NCI-H446 treated with DMSO at 0.1 percent for 48 hours (cell line): ENCODE measurements around the gene VCP.

Experiments
- DNase-seq: peaks from one replicate; lab custom pipeline; 2025; lab: John Stamatoyannopoulos, UW

The VCP gene

DNA sequence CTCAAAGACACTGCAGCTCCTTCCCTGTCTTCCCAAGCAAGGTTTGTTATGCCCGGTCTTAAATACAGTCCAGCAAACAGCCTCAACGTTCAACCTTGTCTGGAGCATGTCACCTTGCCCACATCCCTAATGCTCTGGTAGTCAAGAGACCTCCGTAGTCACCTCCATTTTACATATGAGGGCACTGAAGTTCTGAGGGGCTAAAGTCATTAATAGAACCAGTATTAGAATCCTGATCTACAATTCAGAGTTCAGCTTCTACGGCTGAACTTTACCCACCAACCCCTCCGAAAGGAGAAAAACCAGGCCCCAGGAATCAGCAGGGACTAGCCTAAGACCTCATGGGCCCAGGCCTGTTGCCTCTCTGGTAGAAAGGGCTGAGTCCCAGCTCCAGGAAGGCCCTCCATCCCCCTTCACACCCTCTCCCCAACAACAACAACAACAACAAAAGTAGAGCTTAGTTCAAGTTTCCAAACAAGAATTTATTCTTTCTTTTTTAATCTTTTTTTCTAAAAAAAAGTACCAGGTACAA lies 31.3 kb upstream of the VCP start:
- no peak for DNase-seq

DNA sequence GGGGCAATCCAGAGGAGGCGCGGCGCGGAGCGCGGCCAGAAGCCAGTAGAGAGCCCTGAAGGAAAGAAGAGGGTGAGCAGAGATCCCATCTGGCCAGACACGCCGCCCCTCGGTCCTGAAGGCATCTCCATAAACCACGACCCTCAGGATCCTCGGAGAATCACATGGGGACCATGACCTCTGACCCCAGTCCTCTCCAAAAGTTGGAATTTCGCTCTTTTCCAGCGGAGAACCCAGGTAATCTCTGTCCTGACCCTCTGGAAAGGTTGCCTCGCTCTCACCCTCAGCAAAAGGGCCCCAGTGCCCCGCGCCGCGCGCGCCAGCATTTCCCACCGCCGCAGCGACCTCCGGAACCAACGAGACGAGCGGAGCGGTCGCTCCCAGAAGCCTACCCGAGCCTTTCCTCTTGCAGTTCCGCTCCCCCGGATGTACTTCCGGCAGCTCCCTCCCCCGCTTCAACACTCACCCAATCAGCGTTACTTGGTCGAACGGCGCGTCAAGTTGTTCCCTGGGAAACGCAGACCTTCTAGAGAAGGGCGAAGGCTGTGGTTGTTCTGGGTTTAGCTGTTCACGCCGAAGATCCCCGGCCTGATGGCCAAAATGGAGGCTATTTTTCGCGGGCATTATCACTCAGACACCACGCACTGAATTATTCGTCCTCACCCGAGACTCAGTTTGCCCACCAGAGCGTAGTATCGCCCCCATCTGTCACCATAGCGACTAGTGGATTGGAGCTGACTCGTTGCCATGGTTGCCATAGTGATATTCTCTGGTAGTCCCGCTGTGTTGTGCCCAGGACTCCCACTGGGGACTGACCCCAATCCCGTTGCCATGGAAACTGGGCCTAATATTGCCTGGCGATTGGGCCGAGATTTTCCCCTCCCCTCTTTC lies 30.6 kb upstream of the VCP start, which contains the start of gene STOML2:
Gene STOML2, minus strand, starts transcription at position 363 of the 891 bp plus-strand sequence. Its CDS starts 37 bp downstream, at position 326.
- peak; percentile 96 for DNase-seq

DNA sequence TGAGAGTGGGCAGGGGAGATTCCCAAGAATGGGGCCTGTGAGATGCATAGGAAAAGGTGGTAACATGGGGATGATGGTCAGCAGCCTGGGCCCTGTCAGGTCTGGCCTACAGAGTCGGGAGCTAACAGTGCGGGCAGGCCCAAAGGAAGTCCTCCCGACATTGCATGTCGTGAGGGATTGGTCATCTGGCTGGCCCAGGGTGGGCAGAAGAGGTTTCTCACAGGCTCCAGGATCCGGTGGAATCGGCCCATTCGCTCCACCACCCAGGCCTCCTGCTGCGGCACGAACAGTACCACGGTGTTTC lies 30.0 kb upstream of the VCP start:
- DNase-seq, result no peak

DNA sequence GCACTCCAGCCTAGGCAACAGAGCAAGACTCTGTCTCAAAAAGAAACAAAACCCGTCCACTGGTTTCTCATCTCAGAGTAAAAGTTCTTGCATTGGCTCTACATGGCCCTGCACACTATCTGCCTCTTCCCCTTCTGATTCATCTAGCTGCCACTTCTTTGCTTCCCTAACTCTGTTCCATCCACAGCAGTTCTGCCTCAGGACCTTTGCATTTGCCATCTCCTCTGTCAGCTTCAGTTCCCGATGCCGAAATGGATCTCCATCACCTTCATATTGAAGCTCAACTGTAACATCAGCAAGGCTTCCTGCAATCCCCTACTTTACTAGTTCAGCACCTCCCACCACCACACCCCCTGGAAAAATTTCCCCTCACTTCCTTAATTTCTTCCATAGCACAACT lies 25.1 kb upstream of the VCP start:
- no peak for DNase-seq

DNA sequence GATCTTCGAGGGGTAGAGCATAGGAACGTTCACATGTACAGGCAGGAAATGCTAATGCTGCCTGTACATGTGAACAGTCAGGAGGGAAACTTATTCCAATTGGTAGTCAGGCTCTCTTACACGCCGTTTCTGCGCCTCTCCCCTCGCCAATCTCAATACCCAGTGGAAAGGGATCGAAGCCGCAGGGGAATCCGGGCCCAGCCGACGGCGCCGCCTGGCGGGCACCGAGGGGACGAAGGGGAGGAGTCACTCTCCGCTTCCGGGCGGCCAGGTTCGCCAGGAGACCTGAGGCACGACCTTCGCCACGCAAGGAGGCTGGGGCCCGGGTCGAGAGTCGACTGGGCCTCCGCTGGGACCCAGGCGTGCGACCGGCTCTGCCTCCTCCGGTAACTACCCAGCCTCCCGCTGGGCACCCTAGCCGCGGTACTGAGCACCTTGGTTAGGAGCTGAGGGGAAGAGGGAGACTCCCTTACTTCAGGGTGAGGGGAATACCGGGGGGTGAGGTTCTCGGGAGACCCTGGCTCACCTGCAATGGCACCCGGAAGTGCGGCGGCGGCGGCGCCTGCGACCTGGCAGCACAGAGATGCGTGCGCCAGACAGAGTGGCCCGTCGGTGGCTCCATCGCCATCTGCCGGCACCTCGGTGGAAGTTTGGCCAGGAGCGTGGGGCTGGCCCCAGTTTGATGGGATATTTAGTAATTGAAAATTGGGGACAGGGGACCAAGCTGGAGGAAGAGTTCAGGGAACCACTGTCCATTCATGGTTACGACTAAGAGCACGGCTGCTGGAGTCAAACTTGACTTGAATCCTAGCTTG lies 23.8 kb upstream of the VCP start, which contains the start of gene PIGO:
Gene PIGO, minus strand, starts transcription at position 557 of the 815 bp plus-strand sequence. CDS start 1,026 bp downstream, outside the sequence.
- DNase-seq, result peak; percentile 61

DNA sequence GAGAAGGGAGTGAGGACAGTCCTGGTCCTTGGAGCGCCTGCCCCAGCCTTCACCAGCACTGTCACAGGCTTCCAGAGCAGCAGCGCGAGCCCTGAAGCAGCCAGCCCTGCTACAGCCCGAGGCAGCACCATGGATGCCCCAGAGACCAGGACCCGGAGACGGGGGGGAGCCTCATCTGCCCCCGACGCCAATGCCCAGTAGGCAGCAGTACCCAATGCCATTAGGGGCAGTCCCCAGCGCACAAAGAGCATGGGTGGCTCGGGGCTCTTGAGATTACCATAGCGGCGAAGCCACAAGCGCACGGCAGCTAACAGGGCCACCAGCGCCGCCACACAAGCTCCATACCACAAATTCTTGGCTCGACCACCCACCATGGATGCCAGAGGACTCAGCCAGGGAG lies 19.1 kb upstream of the VCP start:
- DNase-seq, result no peak

DNA sequence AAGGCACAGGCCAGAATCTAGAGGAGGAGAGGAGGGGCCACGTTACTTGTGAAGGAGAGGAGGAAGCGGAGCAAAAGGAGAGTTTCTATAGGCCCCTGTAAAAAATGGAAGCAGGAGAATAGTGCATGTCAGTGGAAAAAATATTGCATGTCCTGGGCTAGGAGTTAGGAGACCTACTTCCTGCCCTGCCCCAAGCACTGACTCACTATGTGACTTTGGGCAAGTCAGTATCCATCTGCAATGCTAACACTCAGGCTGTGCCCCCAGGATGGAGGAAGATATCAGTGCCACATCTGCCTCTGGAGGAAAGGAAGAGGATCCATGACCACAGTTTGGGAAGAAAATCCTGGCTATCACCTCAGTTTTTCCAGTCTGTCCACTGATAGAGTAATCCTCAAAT lies 17.0 kb upstream of the VCP start:
- no peak for DNase-seq

DNA sequence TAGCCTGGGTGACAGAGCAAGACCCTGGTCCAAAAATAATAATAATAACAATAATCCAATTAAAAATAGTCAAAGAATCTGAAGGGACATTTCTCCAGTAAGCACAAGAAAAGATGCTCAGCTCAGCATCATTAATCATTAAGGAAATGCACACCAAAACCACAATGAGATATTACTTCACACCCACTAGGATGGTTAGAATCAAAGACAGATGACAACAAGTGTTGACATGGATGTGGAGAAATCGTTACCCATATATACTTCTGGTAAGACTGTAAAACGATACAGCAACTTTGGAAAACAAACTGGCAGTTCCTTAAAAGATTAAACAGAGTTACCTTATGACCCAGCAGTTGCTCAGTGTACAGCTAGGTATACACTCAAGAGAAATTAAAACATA lies 12.7 kb upstream of the VCP start:
- no peak for DNase-seq

DNA sequence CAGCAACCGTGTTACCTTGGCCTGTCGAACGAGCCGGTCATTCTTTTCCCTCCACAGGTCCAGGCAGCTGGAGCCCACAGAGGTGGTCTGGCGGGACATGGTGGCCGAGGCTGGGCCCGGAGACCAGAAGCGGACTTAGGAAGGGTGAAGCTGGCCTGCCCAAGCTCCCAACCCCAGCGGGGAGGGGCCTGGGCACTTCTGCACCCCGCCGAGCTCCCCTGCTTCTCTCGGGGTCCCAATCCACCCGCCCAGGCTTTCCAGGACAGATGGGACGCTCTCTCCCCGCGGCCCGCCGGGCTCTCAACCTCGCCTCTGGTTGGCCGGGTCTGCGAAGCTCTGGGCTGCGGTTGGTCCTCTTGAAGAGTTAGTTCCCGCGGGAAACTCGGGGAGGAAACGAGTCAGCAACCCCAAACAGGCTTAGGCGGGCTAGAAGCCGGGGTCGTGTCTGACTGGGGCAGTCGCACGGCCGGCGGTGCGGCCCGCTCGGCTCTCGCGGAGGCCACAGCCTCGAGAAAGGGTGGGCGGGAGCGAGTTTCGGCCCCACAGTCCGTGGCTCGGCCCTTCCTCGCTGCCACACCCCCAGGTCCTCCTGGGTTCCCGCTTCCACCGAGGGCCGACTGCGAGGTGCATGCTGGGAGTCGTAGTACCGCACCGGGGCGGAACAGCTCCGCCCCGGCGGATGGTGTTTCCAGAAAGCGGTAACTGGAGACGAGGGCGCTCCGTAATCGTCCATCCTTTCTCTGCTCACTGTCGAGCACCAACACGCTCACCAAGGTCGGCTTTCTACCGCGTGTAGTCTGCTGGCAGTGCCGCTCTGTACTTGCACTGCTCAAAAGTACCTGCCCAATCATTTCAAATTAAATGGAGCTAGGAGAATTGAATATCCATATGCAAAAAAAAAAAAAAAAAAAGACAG lies 7.3 kb upstream of the VCP start, which contains the start of gene FANCG:
Gene FANCG, minus strand, starts transcription at position 517 of the 916 bp plus-strand sequence. Its CDS starts 418 bp downstream, at position 99.
- peak; percentile 87 for DNase-seq

DNA sequence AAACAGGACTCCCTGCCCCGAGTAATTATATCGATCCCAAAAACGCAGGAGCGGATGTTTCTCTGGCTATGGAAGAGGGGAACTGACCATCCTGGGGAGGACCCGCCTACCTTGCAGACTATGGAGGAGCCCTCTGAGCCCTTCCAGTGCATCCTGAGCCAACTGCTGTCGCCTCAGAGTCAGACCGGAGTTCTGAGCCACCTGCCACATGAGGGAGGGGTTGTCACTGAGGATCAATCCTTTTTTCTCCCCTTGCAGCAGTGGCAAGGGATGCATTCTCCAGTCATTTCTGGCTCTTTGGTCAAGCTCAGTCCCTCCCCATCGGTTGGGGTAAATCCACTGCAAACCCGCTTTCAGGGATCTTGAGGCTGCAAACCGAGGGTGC lies 6.6 kb upstream of the VCP start:
- DNase-seq, result no peak

DNA sequence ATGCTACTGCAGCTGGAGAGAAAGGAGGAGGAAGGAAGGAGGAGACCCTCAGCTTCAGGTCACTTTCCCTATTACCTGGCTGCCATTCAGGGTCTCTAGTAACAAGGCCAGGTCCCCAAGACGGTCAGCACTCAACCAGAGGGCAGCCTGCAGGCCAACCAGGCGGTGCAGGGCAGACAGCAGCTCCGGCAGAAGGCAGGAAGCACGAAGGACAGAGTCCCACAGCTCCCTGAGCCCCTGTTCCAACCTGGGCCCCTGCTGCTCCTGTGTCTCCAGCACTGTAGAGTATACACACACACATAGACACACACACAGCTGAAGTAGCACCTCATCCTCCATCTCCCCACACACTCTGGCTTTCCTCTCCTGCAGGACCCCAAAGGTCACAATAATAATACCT lies 5.6 kb upstream of the VCP start:
- no peak for DNase-seq

DNA sequence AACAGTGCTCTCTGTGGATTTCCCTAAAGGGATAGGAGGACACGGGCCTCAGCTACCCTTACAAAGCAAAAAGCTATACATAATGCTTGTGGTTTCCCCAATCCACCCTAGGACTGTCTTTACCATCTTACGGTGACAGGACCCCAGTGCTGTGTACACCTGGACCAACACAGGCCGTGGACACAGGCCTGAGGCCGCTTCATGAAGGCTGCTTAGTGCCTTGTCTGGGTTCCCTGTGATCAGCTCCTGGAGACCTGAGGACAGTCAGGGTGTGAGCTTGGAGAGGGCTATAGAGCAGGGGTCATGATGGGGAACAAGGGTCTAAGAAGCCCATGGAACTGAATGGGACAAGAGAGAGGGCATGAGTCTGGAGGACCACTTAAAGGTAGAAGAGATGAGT lies 4.4 kb upstream of the VCP start:
- no peak for DNase-seq

DNA sequence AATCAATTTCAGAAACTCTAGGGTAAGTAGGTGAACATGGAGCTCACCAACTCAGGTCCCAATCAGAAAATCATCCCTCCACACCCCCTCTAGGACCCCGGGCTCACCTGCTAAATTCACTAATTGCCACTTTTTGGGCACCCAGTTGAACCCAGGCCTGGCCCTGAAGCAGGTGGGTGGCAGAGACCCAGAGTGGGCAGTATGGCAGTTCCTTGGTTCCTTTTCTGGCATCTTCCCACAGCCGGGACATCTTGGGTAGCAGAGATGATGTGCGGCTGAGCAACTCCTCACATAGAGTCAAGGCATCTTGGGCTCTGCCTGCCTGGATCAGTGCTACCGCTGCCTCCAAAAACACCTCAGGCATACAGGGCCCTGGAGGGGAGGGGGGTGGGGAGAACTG lies 2.9 kb upstream of the VCP start:
- DNase-seq, result no peak

DNA sequence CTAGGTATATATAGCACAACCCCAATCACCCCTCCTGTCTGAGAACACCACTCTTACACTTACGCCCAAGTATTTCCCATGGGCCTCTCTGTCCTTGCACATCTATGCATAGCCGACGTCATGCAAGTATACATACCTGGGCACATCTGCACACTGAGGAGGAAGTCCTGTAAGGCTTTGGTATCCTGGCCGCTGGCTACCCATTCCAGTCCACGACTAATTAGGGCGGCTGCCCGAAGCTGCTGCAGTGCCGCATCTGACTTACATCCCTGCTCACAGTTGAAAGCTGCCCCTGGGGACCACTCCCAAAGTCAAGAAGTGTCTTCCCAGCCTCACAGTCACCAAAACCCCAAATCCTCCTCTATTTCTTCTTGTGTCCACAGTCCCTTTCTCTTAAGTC lies 2.4 kb upstream of the VCP start:
- DNase-seq, result no peak

DNA sequence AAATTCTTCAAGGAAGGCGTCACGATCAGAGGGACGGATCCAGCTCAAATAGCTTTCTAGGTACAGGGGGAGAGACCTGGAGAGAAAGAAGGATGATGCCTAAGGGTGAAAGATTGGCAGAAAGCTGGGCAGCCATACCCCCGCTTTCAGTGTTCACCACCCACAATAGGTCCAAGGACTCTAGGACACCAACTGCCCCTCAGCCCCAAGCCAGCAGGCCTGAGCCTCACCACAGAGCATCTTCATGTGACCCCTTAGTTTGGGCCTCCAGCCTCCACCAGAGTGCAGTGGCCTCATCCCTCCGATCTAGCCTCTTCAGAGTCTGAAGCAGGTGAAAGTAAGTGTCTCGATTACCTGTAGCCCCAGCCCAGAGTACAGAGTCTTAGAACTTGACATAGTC lies 1.7 kb upstream of the VCP start:
- DNase-seq, result no peak

DNA sequence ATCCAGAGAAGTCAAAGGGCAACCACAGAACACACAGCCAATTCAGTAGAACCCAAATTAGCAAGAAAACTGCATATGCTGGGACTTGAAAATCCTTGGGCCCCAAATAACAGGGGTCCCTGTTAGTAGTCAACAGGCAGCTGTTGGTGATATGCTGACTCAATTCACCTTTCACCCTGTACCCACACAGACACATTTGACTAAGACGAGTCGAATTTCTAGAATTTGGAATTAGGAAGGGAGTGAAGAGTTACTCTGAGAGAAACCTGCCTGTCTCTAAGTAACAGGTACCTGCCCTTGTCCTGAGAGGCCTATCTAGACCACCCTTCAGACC lies 821 bp upstream of the VCP start:
- no peak for DNase-seq

DNA sequence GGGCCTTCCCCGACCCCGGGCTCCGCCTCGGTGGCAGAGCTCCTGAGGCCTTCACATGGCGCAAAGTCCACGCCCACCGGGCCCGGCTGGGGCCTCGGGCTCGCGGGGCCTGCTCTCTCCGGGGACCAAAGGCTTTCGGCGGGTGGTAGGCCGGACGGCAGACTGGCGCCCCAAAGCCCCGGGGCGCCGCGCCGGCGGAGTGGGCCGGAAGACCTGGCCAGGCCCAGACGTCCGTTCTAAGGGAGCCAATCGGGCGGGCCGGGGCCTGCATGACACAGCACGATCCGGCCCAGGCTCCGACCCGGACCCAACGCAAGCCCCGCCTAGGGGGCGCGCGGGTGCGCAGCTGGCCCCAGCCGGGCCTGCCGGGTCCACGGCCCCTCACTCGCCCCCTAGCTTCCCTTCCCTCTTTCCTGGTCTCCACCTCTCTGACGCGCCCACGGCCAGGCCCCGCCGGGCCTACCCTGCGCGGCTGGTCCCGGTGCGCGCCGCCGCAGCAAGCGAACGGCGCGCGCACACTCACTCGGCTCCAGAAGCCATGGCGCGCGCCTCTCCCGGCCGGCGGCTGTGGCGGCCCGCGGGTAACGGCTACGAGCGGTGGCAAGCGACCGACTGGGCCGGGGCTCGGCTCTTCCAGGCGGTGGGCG lies 488 bp downstream of the VCP start:
- peak; percentile 76 for DNase-seq

DNA sequence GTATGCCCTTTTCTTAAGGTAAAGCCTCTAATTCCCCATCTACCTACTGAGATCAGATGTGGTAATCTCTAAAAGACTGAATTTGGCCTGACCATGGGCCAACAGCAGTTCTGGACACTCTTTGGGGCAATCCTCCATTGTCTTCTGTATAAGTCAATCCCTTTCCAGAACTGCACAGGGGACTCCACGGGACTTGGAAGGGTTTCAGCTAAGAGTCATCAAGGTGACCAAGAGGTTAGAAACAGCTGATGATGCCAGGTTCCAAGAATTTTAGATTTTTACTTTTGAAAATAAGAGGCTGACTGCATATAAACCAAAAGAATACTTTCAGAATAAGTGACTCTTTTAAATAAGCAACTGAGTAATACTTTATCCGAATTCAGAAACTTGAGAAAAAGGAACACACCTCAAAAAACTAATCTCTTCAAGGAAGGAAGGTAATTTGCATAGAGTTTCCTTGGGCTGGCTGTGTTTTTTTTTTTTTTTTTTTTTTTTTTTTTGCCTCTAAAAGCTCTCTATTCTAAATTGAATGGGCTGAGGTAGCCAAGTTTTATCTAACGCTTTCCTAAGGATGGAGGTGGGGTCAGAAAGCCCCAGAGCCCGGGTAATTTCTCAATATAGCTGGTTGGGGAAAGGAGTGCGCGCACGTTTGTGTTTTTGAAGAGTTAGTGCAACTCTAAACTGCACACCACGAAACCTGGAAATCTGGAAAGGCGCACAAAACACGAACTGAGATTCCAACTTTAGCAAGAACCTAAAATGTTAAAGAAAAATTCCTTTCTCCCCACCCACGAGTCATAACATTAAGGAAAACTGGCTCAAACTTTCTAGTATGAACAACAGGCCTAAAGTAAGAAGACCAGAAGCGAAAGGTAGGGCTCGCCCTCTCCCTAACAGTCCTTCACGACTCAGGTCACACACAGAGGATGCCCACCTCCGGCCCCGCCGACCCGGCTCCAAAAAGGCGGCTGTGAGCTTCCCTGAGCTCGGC lies 1.3 kb downstream of the VCP start:
- DNase-seq, result no peak

DNA sequence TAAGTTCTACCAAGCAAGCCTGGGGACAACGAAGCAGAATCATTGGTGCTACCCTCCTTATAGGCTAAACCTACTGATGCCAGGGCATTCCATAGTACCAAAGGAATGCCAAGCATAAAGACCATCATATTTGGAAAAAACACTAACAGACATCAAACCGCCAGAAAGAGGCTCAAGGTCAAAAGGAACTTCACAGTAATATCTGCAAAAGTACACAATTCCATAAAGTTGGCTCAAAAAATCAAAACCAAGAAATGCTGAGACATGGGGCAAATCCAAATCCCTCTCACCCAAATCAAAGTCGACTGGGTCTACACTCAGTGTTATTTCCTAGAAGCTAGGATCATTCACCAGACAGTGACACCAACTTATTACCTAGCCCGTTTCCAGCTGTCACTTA lies 3.4 kb downstream of the VCP start:
- DNase-seq, result no peak

DNA sequence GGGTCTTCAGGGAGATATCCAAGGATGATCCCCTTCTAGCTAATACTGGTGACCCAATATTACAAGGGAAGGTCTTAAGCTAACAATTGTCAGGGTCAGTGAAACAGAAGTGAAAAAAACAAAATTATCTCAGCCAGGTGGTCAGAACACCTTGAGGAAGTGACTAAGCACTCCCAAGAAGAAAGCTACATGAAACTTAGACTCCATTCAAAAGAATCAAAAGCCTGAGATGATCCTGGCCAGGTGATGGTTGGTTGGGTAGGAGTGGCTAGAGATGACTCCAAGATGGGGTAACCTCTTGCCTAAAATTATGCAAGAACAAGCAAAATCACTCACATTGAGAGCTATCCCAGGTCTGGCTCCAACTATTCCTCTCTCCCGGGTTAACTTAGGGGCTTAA lies 5.4 kb downstream of the VCP start:
- no peak for DNase-seq
